ENCODE results near the gene CLDN10.

CLDN10 gene

DNA sequence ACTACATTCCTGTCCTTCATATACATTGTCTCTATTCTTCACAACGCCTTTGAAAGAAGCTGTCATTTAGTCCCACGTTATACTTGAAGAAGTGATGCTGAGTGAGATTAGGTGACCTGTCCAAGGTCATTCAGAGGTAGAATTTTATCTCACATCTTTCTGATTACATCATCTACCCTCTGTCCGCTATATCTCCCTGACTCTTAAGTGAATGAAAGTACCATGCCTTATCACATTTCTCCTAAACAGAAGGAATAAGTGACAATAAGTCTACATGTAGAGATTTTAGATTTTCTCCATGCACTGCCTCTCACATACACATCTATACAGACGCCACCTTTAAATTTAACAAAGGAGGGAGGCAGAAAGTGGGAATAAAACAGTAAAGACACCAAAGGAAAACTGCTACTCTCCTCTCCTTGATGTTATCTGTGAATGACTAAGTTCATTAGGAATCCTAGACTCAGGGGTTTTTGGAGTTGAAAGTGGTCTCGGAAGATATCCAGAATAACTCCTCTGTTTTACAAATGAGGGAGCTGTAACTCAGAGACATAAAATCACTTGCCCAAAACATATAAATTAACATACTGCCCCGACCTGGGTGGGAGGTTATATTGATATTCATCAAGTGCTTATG lies 4.9 kb upstream of the CLDN10 start:
- Histone ChIP-seq H3K4me3 (IDR thresholded peaks at IDR 0.05; ENCODE audit: insufficient read depth, low read depth, low read length) (no peak overlapping the region), H3K27me3 (ENCODE audit: insufficient read depth, low read depth) (no peaks in the 10 kb centered on the region), H2AFZ (ENCODE audit: low read depth) (no peak overlapping the region), H3K9ac (no peak overlapping the region), H3K27ac (no peak overlapping the region), H3K36me3 (ENCODE audit: insufficient read depth) (no peaks in the 10 kb centered on the region), H3K4me1 (ENCODE audit: low read depth, poor library complexity, severe bottlenecking) (no peaks in the 10 kb centered on the region), H3K79me2 (ENCODE audit: insufficient read depth, low read depth) (no peaks in the 10 kb centered on the region), H4K20me1 (ENCODE audit: insufficient read depth) (no peaks in the 10 kb centered on the region), H3K4me2 (no peak overlapping the region)
- TF ChIP-seq, protein P1, sequence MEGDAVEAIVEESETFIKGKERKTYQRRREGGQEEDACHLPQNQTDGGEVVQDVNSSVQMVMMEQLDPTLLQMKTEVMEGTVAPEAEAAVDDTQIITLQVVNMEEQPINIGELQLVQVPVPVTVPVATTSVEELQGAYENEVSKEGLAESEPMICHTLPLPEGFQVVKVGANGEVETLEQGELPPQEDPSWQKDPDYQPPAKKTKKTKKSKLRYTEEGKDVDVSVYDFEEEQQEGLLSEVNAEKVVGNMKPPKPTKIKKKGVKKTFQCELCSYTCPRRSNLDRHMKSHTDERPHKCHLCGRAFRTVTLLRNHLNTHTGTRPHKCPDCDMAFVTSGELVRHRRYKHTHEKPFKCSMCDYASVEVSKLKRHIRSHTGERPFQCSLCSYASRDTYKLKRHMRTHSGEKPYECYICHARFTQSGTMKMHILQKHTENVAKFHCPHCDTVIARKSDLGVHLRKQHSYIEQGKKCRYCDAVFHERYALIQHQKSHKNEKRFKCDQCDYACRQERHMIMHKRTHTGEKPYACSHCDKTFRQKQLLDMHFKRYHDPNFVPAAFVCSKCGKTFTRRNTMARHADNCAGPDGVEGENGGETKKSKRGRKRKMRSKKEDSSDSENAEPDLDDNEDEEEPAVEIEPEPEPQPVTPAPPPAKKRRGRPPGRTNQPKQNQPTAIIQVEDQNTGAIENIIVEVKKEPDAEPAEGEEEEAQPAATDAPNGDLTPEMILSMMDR (conservative IDR thresholded peaks at IDR 0.05; ENCODE audit: low read depth, low read length): no peak

DNA sequence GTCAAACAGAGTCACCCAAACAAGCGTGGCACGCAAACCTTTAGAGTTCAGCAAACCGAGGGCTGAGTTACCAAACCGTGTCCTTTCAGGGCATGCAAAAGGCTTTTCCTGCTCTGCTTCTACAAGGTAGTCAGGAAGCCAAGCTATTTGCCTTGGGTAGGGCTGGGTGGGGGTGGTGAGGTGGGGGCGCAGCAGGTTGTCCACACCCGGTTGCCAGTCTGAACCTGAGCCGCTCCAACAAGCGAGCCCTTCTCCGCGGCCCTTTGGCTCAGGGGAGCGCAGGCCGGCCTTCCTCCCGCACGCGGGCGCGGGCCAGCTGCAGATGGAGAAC lies 347 bp upstream of the CLDN10 start:
- Histone ChIP-seq H3K36me3 (ENCODE audit: insufficient read depth) (no peaks in the 10 kb centered on the region), H3K4me2 (no peak overlapping the region), H3K79me2 (ENCODE audit: insufficient read depth, low read depth) (no peaks in the 10 kb centered on the region), H3K27me3 (ENCODE audit: insufficient read depth, low read depth) (no peaks in the 10 kb centered on the region), H4K20me1 (ENCODE audit: insufficient read depth) (no peaks in the 10 kb centered on the region), H3K4me1 (ENCODE audit: low read depth, poor library complexity, severe bottlenecking) (no peaks in the 10 kb centered on the region), H2AFZ (ENCODE audit: low read depth) (no peak overlapping the region), H3K27ac (no peak overlapping the region), H3K9ac (no peak overlapping the region), H3K4me3 (IDR thresholded peaks at IDR 0.05; ENCODE audit: insufficient read depth, low read depth, low read length) (no peak overlapping the region)
- TF ChIP-seq, protein P1 (conservative IDR thresholded peaks at IDR 0.05; ENCODE audit: low read depth, low read length): no peak

DNA sequence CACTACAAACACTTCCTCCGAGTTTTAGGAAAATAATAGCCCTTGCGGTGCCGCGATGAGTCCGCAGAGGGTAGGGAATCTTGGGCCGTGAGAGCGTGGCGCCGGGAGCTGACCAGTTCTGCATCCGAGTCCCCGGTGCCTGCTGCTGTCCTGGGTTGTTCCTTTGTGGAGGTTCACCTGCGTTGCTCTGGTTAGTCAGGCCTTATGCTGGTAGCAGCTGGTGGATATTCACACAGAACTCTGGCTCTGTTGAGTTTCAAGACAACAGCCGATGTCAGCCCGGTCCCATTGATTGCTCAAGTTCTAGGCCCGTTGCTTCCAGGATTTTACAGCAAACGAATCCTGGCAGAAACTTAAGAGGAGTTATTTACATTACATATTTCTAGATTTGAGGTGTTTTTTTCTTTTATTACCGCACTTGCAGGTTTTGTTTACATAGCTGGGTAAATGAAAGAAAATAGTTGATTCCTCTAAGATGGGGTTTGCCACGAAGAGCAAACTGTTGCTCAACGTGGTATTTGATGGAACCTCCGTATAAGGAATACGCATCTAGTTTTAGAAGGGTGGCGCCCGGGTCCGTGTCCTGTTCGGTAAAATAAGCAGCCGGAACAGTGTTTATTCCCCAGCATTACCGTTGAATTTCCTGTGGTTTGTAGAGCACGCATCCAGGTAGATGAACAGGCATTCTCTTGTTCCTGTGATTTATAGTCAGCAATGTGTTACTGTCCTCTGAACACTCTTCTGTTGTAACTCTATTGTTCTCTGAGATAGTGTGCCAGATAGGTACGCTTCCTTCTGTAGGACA lies 1.3 kb downstream of the CLDN10 start:
- H3K4me2 ChIP-seq: no peak overlapping the region
- H3K27me3 ChIP-seq (ENCODE audit: insufficient read depth, low read depth): no peaks in the 10 kb centered on the region

DNA sequence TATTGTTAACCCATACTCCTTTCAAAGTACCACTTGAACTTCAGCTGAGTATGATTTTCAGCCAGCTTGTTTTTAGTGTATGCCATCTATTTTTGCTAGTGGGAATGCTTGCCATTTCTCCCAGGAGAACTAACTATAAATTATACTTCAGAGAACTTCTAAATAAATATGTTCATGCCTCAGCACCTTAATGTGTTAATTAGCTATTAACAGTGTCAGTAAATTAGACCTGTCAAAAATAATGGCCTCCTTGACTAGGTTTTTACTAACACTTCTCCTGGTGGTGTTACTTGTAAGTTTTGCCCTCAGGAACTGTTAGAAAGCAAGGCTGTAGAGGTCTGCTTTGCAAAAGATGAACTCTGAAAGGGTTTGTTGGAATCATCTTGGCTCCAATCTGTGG lies 4.5 kb downstream of the CLDN10 start:
- H3K4me2 ChIP-seq: no peak overlapping the region
- H3K27me3 ChIP-seq (ENCODE audit: insufficient read depth, low read depth): no peaks in the 10 kb centered on the region
- H3K9ac ChIP-seq: no peak overlapping the region
- no peaks in the 10 kb centered on the region for H3K36me3 ChIP-seq (ENCODE audit: insufficient read depth)
- H2AFZ ChIP-seq (ENCODE audit: low read depth): no peak overlapping the region
- no peaks in the 10 kb centered on the region for H3K4me1 ChIP-seq (ENCODE audit: low read depth, poor library complexity, severe bottlenecking)
- no peaks in the 10 kb centered on the region for H3K79me2 ChIP-seq (ENCODE audit: insufficient read depth, low read depth)
- TF ChIP-seq, protein P1 (conservative IDR thresholded peaks at IDR 0.05; ENCODE audit: low read depth, low read length): no peak
- no peaks in the 10 kb centered on the region for H4K20me1 ChIP-seq (ENCODE audit: insufficient read depth)
- H3K27ac ChIP-seq: no peak overlapping the region
- H3K4me3 ChIP-seq (IDR thresholded peaks at IDR 0.05; ENCODE audit: insufficient read depth, low read depth, low read length): no peak overlapping the region

More for the DNA sequence above, 1.3 kb downstream of the CLDN10 start:
- no peaks in the 10 kb centered on the region for H3K79me2 ChIP-seq (ENCODE audit: insufficient read depth, low read depth)
- no peak overlapping the region for H3K9ac ChIP-seq
- no peaks in the 10 kb centered on the region for H4K20me1 ChIP-seq (ENCODE audit: insufficient read depth)
- H2AFZ ChIP-seq (ENCODE audit: low read depth): no peak overlapping the region
- no peak overlapping the region for H3K27ac ChIP-seq
- H3K36me3 ChIP-seq (ENCODE audit: insufficient read depth): no peaks in the 10 kb centered on the region
- TF ChIP-seq, protein P1 (conservative IDR thresholded peaks at IDR 0.05; ENCODE audit: low read depth, low read length): no peak
- H3K4me3 ChIP-seq (IDR thresholded peaks at IDR 0.05; ENCODE audit: insufficient read depth, low read depth, low read length): no peak overlapping the region
- H3K4me1 ChIP-seq (ENCODE audit: low read depth, poor library complexity, severe bottlenecking): no peaks in the 10 kb centered on the region
